CD4-positive, alpha-beta T cell (primary cell): ENCODE data around the gene ATG4D. TPM values are rescaled to one million over a fixed set of nuclear protein-coding genes. Genes with fewer than 3 reads are reported as not detected.

ENCODE experiments used
- ATAC-seq: fragments of 200-7000 bp; cut with Tn5 transposase; one replicate; pipeline ENCODE4 v1.10.0; 2022; ENCODE audit warnings: mild to moderate bottlenecking; ENCODE audit not compliant: poor library complexity
- CTCF ChIA-PET: fragments of 350-600 bp; sonication (Branson Sonifier 250); formaldehyde crosslinking; loops from one replicate; lab custom pipeline; 2021; ENCODE audit warnings: antibody characterized with exemption, inconsistent platforms; lab: Charles Lee
- POLR2A ChIA-PET: fragments of 350-600 bp; sonication (Branson Sonifier 250); formaldehyde crosslinking; loops from one replicate; lab custom pipeline; 2021; ENCODE audit warnings: antibody characterized with exemption, inconsistent platforms; lab: Charles Lee
- DNase-seq, 14 experiments: peaks; one replicate each; pipeline ENCODE4 v3.0.0-alpha.2; 2013 to 2020; ENCODE audit warnings: mixed read lengths in 2 of 14
- H3K27ac ChIP-seq, 2 donors: one replicate each; pipeline versions ENCODE4 v1.5.1 to v1.7.0; 2013; ENCODE audit warnings: low read length in 2 of 2, low read depth in 1 of 2, mild to moderate bottlenecking in 1 of 2
- H3K27me3 ChIP-seq, 2 experiments: 1 replicate in 1 of 2; 2 replicates in 1 of 2; pipeline versions ENCODE4 v1.6.1 to v1.7.0; 2013; ENCODE audit warnings: low read length in 2 of 2, control low read depth in 1 of 2, mild to moderate bottlenecking in 1 of 2, moderate library complexity in 1 of 2; ENCODE audit not compliant: insufficient read depth in 2 of 2, control insufficient read depth in 1 of 2
- H3K36me3 ChIP-seq: one replicate; pipeline ENCODE4 v1.6.1; 2013; ENCODE audit warnings: low read length, control low read depth; ENCODE audit not compliant: insufficient read depth
- H3K4me1 ChIP-seq: one replicate; pipeline ENCODE4 v1.6.1; 2013; ENCODE audit warnings: low read length, control low read depth; ENCODE audit not compliant: insufficient read depth
- H3K4me3 ChIP-seq: one replicate; pipeline ENCODE4 v1.5.1; 2013; ENCODE audit warnings: mild to moderate bottlenecking, low read length, moderate library complexity
- H3K9me3 ChIP-seq, 2 experiments: 1 replicate in 1 of 2; 2 replicates in 1 of 2; pipeline versions ENCODE4 v1.6.1 to v1.7.0; 2013; ENCODE audit warnings: low read length in 2 of 2, mild to moderate bottlenecking in 2 of 2, control low read depth in 1 of 2, moderate library complexity in 1 of 2; ENCODE audit not compliant: control insufficient read depth in 1 of 2, insufficient read depth in 1 of 2
- H3K27ac Mint-ChIP-seq: one replicate; pipeline ENCODE4 v1.8.0; 2020; ENCODE audit warnings: mixed read lengths
- H3K27me3 Mint-ChIP-seq: one replicate; pipeline ENCODE4 v1.8.0; 2021; ENCODE audit warnings: mixed read lengths
- H3K36me3 Mint-ChIP-seq: one replicate; pipeline ENCODE4 v1.8.0; 2021; ENCODE audit warnings: low read depth, mixed read lengths
- H3K4me1 Mint-ChIP-seq: one replicate; pipeline ENCODE4 v1.8.0; 2021; ENCODE audit warnings: low read depth, mixed read lengths
- H3K4me3 Mint-ChIP-seq: one replicate; pipeline ENCODE4 v1.8.0; 2020; ENCODE audit warnings: mild to moderate bottlenecking, mixed read lengths
- H3K9me3 Mint-ChIP-seq: one replicate; pipeline ENCODE4 v1.8.0; 2020; ENCODE audit warnings: mixed read lengths
- CTCF ChIP-seq: fragments of 200-600 bp; IDR thresholded peaks from one replicate; pipeline ENCODE4 v1.8.0; 2022; ENCODE audit warnings: antibody characterized with exemption, mild to moderate bottlenecking
- intact Hi-C, 2 experiments: fragments of 100-400 bp; cut with DNase I in 1 of 2; cut with micrococcal nuclease in 1 of 2; formaldehyde crosslinking; loops; one replicate each; pipeline versions ENCODE4 v1.15.1 to v1.9.0; 2023 to 2025; cut with DNase I, micrococcal nuclease
- total RNA-seq, 174 experiments: library from RNA in 2 of 174; stranded (reverse) in 2 of 174; gene quantifications; one replicate each; pipeline ENCODE4 v1.2.3 and lab custom pipeline; 2021 to 2026

Gene ATG4D
- total RNA-seq, 2 experiments from 2014 or later = 81.1 to 84.6 TPM

GRCh38 chr19:10544242-10544752 lies 593 bp downstream of the ATG4D start:
- peak overlapping the region; percentile 89 for H3K4me3 Mint-ChIP-seq

GRCh38 chr19:10544753-10545251 lies 1.1 kb downstream of the ATG4D start:
- intact Hi-C loops = loop anchor here in 1 of 2 experiments (5.0 kb wide), 1 partner anchor 43 kb away; the partner anchor contains the start of gene KEAP1
- no peak for TF ChIP-seq CTCF

More at GRCh38 chr19:10544242-10544752, 593 bp downstream of the ATG4D start:
- H3K27ac Mint-ChIP-seq = peak overlapping the region; percentile 78
- intact Hi-C loops = loop anchor here in 1 of 2 experiments (5.0 kb wide), 1 partner anchor 42 kb away; the partner anchor contains the start of gene KEAP1
- DNase-seq (peak in 4 of 14 experiments; percentile 37 to 52 (median 40)), ATAC-seq (no peak)
- H3K4me3 ChIP-seq = peak overlapping the region; percentile 90
- H3K27me3 Mint-ChIP-seq = no peaks in the 10 kb centered on the region
- peak overlapping the region; percentile 48 to 78 for H3K27ac ChIP-seq
- peaks cover 17% of the 10 kb centered on the region for H3K36me3 Mint-ChIP-seq
- H3K9me3 Mint-ChIP-seq = no peaks in the 10 kb centered on the region
- POLR2A ChIA-PET = interaction anchor here (0.6 kb wide), 1 partner anchor 23 kb away, joined by 4 read pairs; no protein-coding TSS in a partner anchor
- no peaks in the 10 kb centered on the region for H3K27me3 ChIP-seq
- H3K36me3 ChIP-seq = peaks cover 24% of the 10 kb centered on the region
- no peak for TF ChIP-seq CTCF
- CTCF ChIA-PET = no interaction called here
- H3K4me1 ChIP-seq = peaks cover 27% of the 10 kb centered on the region
- peaks cover 18% of the 10 kb centered on the region for H3K4me1 Mint-ChIP-seq
- H3K9me3 ChIP-seq = no peaks in the 10 kb centered on the region

GRCh38 chr19:10546817-10547216 lies 3.1 kb downstream of the ATG4D start:
- Mint-ChIP-seq H3K27ac (no peak overlapping the region), H3K27me3 (no peaks in the 10 kb centered on the region), H3K4me3 (no peak overlapping the region), H3K4me1 (peaks cover 20% of the 10 kb centered on the region), H3K36me3 (peaks cover 40% of the 10 kb centered on the region), H3K9me3 (no peaks in the 10 kb centered on the region)
- Histone ChIP-seq H3K4me1 (peaks cover 42% of the 10 kb centered on the region), H3K27me3 (no peaks in the 10 kb centered on the region), H3K4me3 (no peak overlapping the region), H3K9me3 (no peaks in the 10 kb centered on the region), H3K36me3 (peaks cover 38% of the 10 kb centered on the region), H3K27ac (no peak overlapping the region)
- TF ChIP-seq CTCF = no peak
- intact Hi-C loops = no loop called here
- CTCF ChIA-PET = interaction anchor here (0.6 kb wide), 1 partner anchor 109 kb away, joined by 3 read pairs; no protein-coding TSS in a partner anchor
- POLR2A ChIA-PET = no interaction called here
- ATAC-seq = no peak
- DNase-seq = no peak

More at GRCh38 chr19:10544753-10545251, 1.1 kb downstream of the ATG4D start:
- H3K27ac Mint-ChIP-seq = peak overlapping the region; percentile 78
- no peaks in the 10 kb centered on the region for H3K9me3 Mint-ChIP-seq
- DNase-seq (peak in 3 of 14 experiments; percentile 21 to 53 (median 35)), ATAC-seq (no peak)
- peaks cover 18% of the 10 kb centered on the region for H3K4me1 Mint-ChIP-seq
- ChIA-PET POLR2A (interaction anchor here (0.6 kb wide), 1 partner anchor 23 kb away, joined by 4 read pairs; no protein-coding TSS in a partner anchor), CTCF (no interaction called here)
- Histone ChIP-seq H3K36me3 (peaks cover 28% of the 10 kb centered on the region), H3K27ac (no peak overlapping the region), H3K4me3 (peak overlapping the region; percentile 90), H3K27me3 (no peaks in the 10 kb centered on the region), H3K9me3 (no peaks in the 10 kb centered on the region), H3K4me1 (peaks cover 29% of the 10 kb centered on the region)
- H3K4me3 Mint-ChIP-seq = peak overlapping the region; percentile 89
- H3K27me3 Mint-ChIP-seq = no peaks in the 10 kb centered on the region
- peaks cover 22% of the 10 kb centered on the region for H3K36me3 Mint-ChIP-seq
